ENCODE measurements around the gene DNAH10. TPM values are rescaled to one million over a fixed set of nuclear protein-coding genes. Genes with fewer than 3 reads are reported as not detected.

DNAH10 gene
- total RNA-seq, 1 experiment from 2014 or later: 0.14 TPM

DNA sequence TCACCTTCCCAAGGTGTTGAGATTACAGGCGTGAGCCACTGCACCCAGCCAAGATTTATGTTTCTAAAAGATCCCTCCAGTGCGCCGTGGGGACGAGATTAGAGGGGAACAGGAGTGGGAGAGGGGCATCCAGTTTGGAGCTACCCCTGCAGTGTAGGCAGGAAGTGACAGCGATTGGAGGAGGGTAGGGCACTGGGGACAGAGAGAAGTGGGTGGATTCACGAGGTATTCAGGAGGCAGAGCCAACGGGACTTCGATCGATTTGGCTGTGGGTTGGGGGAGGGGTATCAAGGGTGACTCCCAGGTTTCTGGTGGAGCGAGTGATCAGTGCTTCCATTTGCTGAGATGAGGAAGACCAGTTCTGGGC, 128.4 kb downstream of the DNAH10 start:
- Mint-ChIP-seq H3K36me3 (ENCODE audit: insufficient read depth, unreplicated experiment) (no peaks in the 10 kb centered on the region), H3K27me3 (ENCODE audit: unreplicated experiment) (peaks cover 80% of the 10 kb centered on the region), H3K4me1 (ENCODE audit: low read depth, unreplicated experiment) (peaks cover 19% of the 10 kb centered on the region), H3K27ac (ENCODE audit: unreplicated experiment) (no peak overlapping the region), H3K9me3 (ENCODE audit: low read depth, unreplicated experiment) (no peaks in the 10 kb centered on the region), H3K4me3 (ENCODE audit: low read depth, unreplicated experiment) (no peak overlapping the region)
- TF ChIP-seq, protein P1, sequence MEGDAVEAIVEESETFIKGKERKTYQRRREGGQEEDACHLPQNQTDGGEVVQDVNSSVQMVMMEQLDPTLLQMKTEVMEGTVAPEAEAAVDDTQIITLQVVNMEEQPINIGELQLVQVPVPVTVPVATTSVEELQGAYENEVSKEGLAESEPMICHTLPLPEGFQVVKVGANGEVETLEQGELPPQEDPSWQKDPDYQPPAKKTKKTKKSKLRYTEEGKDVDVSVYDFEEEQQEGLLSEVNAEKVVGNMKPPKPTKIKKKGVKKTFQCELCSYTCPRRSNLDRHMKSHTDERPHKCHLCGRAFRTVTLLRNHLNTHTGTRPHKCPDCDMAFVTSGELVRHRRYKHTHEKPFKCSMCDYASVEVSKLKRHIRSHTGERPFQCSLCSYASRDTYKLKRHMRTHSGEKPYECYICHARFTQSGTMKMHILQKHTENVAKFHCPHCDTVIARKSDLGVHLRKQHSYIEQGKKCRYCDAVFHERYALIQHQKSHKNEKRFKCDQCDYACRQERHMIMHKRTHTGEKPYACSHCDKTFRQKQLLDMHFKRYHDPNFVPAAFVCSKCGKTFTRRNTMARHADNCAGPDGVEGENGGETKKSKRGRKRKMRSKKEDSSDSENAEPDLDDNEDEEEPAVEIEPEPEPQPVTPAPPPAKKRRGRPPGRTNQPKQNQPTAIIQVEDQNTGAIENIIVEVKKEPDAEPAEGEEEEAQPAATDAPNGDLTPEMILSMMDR (IDR thresholded peaks at IDR 0.05; ENCODE audit: unreplicated experiment): no peak
- no TSS peak for BruUV-seq (replicated peaks)
- no peak for DNase-seq
- CTCF ChIA-PET: no interaction called here
- intact Hi-C loops (cut with micrococcal nuclease; ENCODE audit: unreplicated experiment): no loop called here

DNA sequence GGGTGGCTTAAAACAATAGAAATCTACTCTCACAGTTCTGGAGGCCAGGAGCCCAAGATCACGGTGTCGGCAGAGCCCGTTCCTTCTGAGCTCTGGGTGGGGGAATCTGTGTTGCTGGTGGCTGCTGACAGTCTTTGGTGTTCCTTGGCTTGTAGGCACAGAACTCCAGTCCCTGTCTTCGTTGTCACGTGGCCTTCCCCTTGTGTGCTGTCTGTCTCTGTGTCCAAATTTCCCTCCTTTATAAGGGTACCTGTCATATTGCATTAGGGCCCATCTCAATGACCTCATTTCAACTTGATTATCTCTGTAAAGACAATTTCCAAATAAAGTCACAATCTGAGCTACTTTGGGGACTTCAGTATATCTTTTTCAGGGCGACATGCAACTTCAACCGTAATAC, 128.9 kb downstream of the DNAH10 start:
- CTCF ChIA-PET: no interaction called here
- Mint-ChIP-seq H3K27ac (ENCODE audit: unreplicated experiment) (no peak overlapping the region), H3K9me3 (ENCODE audit: low read depth, unreplicated experiment) (no peaks in the 10 kb centered on the region), H3K4me3 (ENCODE audit: low read depth, unreplicated experiment) (no peak overlapping the region), H3K36me3 (ENCODE audit: insufficient read depth, unreplicated experiment) (no peaks in the 10 kb centered on the region), H3K4me1 (ENCODE audit: low read depth, unreplicated experiment) (peaks cover 19% of the 10 kb centered on the region), H3K27me3 (ENCODE audit: unreplicated experiment) (peaks cover 79% of the 10 kb centered on the region)
- no peak for DNase-seq
- TF ChIP-seq, protein P1 (IDR thresholded peaks at IDR 0.05; ENCODE audit: unreplicated experiment): no peak
- BruUV-seq (replicated peaks): no TSS peak
- intact Hi-C loops (cut with micrococcal nuclease; ENCODE audit: unreplicated experiment): no loop called here

DNA sequence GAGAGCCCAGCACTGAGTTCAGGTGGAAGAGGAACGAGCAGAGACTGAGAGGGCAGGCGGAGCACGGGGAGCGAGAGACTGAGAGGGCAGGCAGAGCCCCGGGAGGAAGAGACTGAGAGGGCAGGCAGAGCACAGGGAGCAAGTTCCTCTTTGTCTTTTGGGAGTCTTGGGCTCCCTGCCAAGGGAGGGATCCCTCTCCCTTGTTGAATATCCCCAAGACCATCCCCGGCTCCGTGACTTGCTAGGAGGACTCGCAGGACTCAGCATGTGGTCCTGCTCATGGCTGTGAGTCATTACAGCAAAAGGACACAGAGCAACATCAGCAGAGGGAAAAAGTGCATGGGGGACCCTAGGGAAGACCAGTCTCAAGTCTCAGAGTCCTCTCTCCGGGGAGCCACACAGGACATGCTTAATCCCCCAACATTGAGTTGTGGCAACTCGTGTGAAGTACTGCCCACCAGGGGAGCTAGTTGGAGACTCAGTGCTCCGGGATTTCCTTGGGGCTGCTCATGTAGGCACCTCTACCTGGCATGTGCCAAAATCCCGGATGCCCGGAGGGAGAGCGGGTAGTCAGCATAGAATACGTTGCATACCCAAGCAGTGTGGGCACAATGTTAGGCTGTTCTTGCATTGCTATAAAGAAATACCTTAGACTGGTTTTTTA, 129.5 kb downstream of the DNAH10 start:
- BruUV-seq (replicated peaks): no TSS peak
- CTCF ChIA-PET: no interaction called here
- TF ChIP-seq, protein P1 (IDR thresholded peaks at IDR 0.05; ENCODE audit: unreplicated experiment): no peak
- Mint-ChIP-seq H3K36me3 (ENCODE audit: insufficient read depth, unreplicated experiment) (no peaks in the 10 kb centered on the region), H3K4me1 (ENCODE audit: low read depth, unreplicated experiment) (peaks cover 17% of the 10 kb centered on the region), H3K27me3 (ENCODE audit: unreplicated experiment) (peaks cover 79% of the 10 kb centered on the region), H3K27ac (ENCODE audit: unreplicated experiment) (no peak overlapping the region), H3K9me3 (ENCODE audit: low read depth, unreplicated experiment) (no peaks in the 10 kb centered on the region), H3K4me3 (ENCODE audit: low read depth, unreplicated experiment) (no peak overlapping the region)
- DNase-seq: no peak
- intact Hi-C loops (cut with micrococcal nuclease; ENCODE audit: unreplicated experiment): no loop called here

GRCh38 chr12:123892180-123892559, 130.1 kb downstream of the DNAH10 start:
- Mint-ChIP-seq H3K27me3 (ENCODE audit: unreplicated experiment) (peaks cover 79% of the 10 kb centered on the region), H3K9me3 (ENCODE audit: low read depth, unreplicated experiment) (no peaks in the 10 kb centered on the region), H3K36me3 (ENCODE audit: insufficient read depth, unreplicated experiment) (no peaks in the 10 kb centered on the region), H3K27ac (ENCODE audit: unreplicated experiment) (no peak overlapping the region), H3K4me1 (ENCODE audit: low read depth, unreplicated experiment) (peaks cover 12% of the 10 kb centered on the region), H3K4me3 (ENCODE audit: low read depth, unreplicated experiment) (no peak overlapping the region)
- DNase-seq: no peak
- intact Hi-C loops (cut with micrococcal nuclease; ENCODE audit: unreplicated experiment): no loop called here
- CTCF ChIA-PET: no interaction called here
- no TSS peak for BruUV-seq (replicated peaks)
- TF ChIP-seq, protein P1 (IDR thresholded peaks at IDR 0.05; ENCODE audit: unreplicated experiment): no peak

Data from Calu3 (cell line).